NB4 (cell line): ENCODE measurements around the gene ITFG2.

Experiments
- POLR2A ChIP-seq: IDR thresholded peaks from 2 replicates; pipeline ENCODE4 v1.6.1; 2011; ENCODE audit warnings: mild to moderate bottlenecking; ENCODE audit not compliant: insufficient read length; ENCODE audit errors: extremely low read depth
- TF ChIP-seq, protein P1 (sequence below): IDR thresholded peaks from one replicate; pipeline ENCODE4 v1.5.1; 2012; ENCODE audit warnings: low read depth, low read length

DNA sequence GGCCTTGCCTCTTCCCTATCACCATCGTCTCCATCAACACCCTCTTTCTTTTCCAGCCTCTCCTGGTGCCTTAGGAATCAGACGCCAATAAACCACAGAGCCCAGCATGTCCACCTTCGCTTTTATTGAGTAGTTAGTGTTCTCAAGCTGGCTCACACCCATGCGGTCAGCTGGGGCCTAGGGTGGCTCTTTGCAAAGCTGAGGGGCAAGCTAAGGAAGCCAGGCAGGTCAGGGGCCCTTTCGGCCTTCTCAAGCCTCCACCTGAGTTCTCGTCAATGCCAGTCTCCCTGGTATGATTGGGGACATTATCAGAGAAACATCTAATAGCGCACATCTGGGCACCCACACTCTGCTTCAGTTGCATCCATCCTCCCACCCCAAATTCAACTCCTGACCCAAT, 45.1 kb downstream of the ITFG2 start:
- no peak for TF ChIP-seq POLR2A
- TF ChIP-seq, protein P1, sequence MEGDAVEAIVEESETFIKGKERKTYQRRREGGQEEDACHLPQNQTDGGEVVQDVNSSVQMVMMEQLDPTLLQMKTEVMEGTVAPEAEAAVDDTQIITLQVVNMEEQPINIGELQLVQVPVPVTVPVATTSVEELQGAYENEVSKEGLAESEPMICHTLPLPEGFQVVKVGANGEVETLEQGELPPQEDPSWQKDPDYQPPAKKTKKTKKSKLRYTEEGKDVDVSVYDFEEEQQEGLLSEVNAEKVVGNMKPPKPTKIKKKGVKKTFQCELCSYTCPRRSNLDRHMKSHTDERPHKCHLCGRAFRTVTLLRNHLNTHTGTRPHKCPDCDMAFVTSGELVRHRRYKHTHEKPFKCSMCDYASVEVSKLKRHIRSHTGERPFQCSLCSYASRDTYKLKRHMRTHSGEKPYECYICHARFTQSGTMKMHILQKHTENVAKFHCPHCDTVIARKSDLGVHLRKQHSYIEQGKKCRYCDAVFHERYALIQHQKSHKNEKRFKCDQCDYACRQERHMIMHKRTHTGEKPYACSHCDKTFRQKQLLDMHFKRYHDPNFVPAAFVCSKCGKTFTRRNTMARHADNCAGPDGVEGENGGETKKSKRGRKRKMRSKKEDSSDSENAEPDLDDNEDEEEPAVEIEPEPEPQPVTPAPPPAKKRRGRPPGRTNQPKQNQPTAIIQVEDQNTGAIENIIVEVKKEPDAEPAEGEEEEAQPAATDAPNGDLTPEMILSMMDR = no peak
